ENCODE results near the gene NAXE.
"Not testable (repeated sequence)": the region's sequence is repeated elsewhere in the genome, so short reads cannot be mapped to it uniquely, and the experiment has no call there.

The NAXE gene

GRCh38 chr1:156591432-156592157, at the start of gene NAXE:
Gene NAXE, plus strand, starts transcription at chr1:156591776. Its CDS starts 29 bp downstream, at chr1:156591805.
- peak within 1 kb of the TSS; percentile 80 for H3K4me3 ChIP-seq (ENCODE audit: low read depth, low read length)

DNA sequence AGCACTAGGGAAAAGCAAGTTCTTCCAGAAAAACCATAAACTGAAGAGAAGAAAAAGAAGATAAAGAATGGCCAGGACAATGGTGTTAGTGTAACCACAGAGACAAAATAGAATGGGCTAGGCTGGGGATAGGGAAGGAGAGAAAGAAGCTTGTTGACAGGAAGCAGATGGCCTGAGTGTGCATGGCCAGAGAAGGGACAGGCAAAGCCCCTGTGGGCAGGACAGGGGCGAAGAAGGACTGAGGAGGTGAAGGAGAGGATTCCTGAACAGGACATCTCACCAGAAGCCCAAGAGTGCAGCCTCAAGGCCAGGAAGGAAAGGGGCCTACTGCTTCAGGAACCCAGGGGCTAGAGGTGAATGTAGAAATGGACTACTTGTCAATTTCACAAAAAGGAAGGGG, 48.5 kb upstream of the NAXE start:
- H3K4me3 ChIP-seq (ENCODE audit: low read depth, low read length) = no peak overlapping the region

- no peak overlapping the region for H3K4me3 ChIP-seq (ENCODE audit: low read depth, low read length)
Observed at GRCh38 chr1:156544592-156545102, 46.9 kb upstream of the NAXE start.

DNA sequence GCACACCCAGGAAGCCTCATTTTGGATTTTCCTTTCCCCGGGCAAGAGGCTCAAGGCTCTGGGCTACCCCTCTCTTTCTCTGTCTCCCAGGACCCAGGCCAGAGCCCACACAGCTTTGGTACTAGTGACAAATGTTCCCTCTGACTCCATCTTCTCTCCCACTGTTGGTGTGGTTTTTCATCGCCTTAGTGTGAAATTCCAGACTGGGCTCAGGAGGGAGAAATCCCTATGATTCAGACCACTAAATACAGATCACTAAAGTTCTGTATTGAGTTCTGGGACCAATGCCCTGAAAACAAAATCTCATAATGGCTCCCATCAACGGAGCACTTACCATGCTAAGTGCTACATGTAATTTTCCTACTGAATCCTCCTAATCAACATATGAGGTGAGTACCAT, 45.3 kb upstream of the NAXE start:
- H3K4me3 ChIP-seq (ENCODE audit: low read depth, low read length) = no peak overlapping the region

GRCh38 chr1:156547434-156547833, 44.1 kb upstream of the NAXE start:
- no peak overlapping the region for H3K4me3 ChIP-seq (ENCODE audit: low read depth, low read length)

DNA sequence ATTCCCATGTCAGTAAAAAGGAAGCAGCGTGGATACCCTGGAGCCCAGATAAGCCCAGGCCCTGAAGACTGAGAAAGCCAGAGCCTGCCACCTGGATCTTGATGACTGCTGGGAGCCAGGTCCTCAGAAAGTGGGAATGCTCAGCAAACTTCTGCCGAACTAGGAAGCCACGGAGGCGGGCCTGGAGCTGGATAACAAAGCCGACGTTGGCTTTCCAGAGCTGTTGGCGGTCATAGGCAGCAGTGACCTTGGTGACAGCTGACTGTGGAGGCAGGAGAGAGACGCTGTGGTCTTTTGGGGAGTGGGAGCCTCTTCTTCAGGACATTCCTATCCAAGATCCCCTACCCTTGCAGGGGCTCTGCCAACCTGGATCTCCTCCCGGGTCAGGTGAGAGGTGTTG, 43.6 kb upstream of the NAXE start:
- no peak overlapping the region for H3K4me3 ChIP-seq (ENCODE audit: low read depth, low read length)

- no peak overlapping the region for H3K4me3 ChIP-seq (ENCODE audit: low read depth, low read length)
Observed at GRCh38 chr1:156549390-156549789, 42.2 kb upstream of the NAXE start.

- H3K4me3 ChIP-seq (ENCODE audit: low read depth, low read length) = no peak overlapping the region
Observed at GRCh38 chr1:156549831-156550230, 41.7 kb upstream of the NAXE start.

GRCh38 chr1:156550346-156550745, 41.2 kb upstream of the NAXE start:
- no peak overlapping the region for H3K4me3 ChIP-seq (ENCODE audit: low read depth, low read length)

DNA sequence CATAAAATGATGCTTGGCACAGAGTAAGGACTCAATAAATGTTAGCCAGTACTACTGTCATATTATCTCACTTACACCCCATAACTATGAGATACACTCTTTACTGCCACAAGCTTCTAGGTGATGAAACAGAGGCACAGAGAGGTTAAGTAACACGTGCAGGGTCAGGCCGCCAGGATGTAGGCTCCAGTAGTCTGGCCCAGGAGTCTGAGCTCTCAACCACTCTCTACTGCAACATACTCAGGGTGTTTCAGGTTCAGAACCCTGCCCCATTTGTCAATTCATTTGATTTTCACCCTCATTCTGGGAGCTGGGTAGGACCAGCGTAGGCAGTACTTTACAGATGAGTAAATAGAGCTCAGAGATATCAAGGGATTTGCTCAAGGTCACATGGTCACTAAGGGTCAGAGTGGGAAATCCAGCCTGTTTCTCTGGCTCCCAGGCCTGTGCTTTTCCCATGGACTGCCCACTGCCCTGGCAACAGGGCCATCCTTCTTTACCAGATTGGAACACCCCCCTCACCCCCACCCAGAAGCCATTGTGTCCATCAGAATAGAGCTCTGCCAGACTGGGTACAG, 40.4 kb upstream of the NAXE start:
- no peak overlapping the region for H3K4me3 ChIP-seq (ENCODE audit: low read depth, low read length)

DNA sequence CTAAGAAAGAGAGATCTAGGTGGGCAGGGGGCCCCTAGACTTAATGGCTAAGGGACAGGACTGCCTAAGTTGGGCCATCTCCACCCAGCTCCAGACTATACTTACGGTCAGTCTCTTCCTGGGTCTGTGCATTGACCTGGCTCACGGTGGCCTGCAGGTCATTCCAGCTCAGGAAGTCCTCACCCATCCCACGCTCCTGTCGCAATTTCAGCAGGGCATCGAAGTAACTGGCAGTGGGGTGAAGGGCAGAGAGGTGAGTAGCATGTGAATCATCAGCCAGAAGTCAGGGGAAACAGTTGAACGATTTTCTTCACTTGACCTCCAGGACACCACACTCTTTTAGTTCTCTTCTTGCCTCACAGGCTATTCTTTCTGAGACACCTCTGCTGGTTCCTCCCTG, 39.7 kb upstream of the NAXE start:
- no peak overlapping the region for H3K4me3 ChIP-seq (ENCODE audit: low read depth, low read length)

- H3K4me3 ChIP-seq (ENCODE audit: low read depth, low read length) = no peak overlapping the region
Observed at GRCh38 chr1:156552518-156552917, 39.1 kb upstream of the NAXE start.

- not testable (repeated sequence) for H3K4me3 ChIP-seq (ENCODE audit: low read depth, low read length)
Observed at GRCh38 chr1:156552937-156553336, 38.6 kb upstream of the NAXE start.

DNA sequence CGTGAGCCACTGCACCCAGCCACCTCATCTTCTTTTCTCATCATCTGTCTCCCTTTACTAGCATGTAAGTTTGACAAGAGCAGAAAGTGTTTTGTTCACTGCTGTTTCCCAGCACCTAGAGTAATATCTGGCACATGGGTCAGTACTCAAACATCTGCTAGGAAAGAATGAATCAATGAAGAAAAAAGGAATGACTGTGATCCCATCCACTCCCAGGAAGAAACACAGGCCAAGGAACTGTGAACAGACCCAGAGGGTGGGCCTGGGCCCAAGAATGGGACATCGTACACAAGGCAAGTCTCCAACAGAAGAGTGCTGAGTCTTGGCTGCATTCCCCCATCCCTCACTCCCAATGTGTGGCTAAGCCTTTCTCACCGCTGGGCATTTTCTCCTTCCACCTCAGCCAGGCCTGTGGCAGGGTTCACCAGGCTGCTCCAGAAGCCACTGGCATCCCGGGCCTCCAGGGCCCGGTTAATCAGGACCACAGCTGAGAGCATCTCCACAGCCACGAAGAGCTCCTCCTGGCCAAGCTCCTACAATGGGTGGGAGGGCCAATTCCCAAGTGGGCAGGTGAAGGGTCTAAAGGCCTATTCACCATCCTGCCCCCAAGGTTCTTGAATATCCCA, 37.6 kb upstream of the NAXE start:
- no peak overlapping the region for H3K4me3 ChIP-seq (ENCODE audit: low read depth, low read length)

GRCh38 chr1:156554971-156555370, 36.6 kb upstream of the NAXE start:
- H3K4me3 ChIP-seq (ENCODE audit: low read depth, low read length) = no peak overlapping the region

- H3K4me3 ChIP-seq (ENCODE audit: low read depth, low read length) = no peak overlapping the region
Observed at GRCh38 chr1:156555715-156556114, 35.9 kb upstream of the NAXE start.

GRCh38 chr1:156556354-156556753, 35.2 kb upstream of the NAXE start:
- no peak overlapping the region for H3K4me3 ChIP-seq (ENCODE audit: low read depth, low read length)

DNA sequence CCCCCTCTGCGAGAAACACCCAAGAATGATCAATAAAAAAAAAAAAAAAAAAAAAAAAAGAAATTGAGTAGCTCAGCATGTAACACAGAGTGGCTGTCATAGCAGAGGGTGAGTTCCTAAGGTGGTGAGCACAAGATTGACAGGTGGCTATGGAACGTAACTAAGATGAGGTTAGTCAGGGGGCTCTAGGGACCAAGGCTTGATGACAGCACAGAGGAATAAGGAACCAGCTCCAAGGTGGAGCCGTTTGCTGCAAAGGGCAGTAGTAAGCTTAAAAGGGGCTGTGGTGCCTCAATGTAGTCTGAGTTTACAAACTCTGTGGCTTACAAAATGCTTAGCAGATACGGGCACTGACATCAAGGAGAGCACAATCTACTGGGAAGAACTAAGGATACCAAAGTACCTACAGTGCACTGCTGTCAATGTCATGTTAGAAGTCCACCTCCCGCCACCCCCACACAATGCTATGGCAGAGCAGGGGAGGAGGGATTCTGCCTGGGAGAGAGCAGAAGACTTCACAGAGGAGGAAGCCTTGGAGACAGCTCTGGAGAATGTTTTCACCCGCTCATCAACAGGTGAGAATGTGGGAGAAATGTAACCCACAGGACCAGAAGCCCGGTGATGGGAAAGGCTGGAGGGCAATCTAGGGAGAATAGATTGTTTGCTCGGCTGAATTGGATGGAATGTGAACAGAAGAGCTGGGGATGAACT, 32.3 kb upstream of the NAXE start:
- no peak overlapping the region for H3K4me3 ChIP-seq (ENCODE audit: low read depth, low read length)

DNA sequence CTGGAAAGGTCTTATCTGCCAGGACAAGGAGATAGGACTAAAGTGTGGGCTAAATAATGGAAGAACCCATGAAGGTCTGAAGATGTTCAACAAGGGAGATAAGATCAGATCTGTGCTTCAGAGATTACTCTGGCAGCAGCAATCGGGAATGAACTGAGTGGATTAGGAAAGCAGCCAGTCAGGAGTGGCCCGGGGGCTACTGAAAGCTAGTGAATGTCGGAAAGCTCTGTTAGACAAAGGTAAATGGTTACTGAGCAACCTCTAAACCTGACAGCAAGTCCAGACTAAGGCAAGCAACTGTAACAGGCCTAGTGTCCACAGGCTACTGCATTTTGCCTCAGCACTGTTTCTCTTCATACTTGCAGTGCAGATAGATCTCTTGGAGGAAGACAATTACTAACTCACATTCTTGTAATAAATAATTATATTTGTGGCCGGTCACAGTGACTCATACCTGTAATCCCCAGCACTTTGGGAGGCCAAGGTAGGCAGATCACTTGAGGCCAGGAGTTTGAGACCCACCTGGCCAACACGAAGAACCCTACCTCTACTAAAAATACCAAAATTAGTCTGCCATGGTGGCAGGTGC, 31.7 kb upstream of the NAXE start:
- H3K4me3 ChIP-seq (ENCODE audit: low read depth, low read length) = no peak overlapping the region

DNA sequence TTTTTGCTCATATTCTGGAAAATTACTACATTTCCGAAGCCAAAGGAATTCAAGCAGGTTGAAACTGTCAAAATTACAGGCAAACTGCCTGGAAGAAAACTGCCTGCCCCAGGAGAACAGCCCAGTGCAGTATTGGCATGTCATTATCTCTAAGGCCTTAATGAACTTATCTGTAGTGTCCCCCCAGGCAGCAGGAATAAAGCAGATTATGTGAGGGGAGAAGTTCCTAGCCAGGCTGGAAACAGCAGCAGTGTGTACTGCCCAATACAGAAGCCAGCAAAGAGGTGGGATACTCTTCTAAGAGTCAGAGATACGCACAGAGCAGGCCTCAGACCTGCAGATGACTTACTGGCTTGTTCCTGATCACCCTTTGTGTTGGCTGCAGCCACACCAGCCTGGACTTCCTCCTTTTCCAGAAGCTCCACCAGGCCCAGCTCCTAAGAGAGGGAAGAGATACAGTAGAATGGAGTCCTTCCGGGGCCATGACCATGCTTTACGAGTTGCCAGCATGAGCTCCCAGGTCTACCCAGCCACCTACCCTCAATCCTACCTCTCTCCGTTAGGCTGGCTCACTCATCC, 30.9 kb upstream of the NAXE start:
- H3K4me3 ChIP-seq (ENCODE audit: low read depth, low read length) = no peak overlapping the region

- no peak overlapping the region for H3K4me3 ChIP-seq (ENCODE audit: low read depth, low read length)
Observed at GRCh38 chr1:156565519-156565918, 26.1 kb upstream of the NAXE start.
